ENCODE results near the gene DGKB. TPM values are rescaled to one million over a fixed set of nuclear protein-coding genes. Genes with fewer than 3 reads are reported as not detected.
A peak's percentile ranks its signal among the peaks of the same experiment; 100 is the strongest.

Gene DGKB
- polyA plus RNA-seq, 1 donor = 1.3 TPM

DNA sequence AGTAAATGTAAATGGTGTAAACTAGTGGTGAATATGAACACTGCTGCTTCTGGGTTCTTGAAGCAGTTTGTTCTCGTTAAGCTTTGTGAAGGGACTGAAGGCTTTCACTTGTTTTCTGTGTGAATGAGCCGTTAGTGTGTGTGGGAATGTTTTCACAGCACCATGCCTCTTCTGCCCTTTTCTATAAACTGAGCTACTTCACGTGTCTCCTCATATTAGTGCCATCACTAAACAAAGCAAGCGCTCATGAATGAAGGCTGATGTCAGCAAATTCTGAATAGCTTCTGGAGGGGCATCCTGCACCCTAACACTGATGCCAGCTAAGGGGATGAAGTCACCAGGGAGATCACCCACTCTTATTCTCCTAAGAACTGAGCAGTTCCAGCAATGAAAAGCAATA, 707.5 kb downstream of the DGKB start:
- no peak overlapping the region for H3K27ac ChIP-seq (ENCODE audit: low read length)
- WGBS (ENCODE audit: insufficient coverage, low lambda C conversion rate) = no CpG with 5 or more reads among the region's 4 CpGs
- DNase-seq = no peak
- no peaks in the 10 kb centered on the region for H3K36me3 ChIP-seq (ENCODE audit: control insufficient read depth, insufficient read depth, low read length)
- no peaks in the 10 kb centered on the region for H3K4me1 ChIP-seq (ENCODE audit: control insufficient read depth, insufficient read depth, low read length)
- H3K27me3 ChIP-seq (ENCODE audit: control insufficient read depth, insufficient read depth, low read length) = no peaks in the 10 kb centered on the region
- H3K4me3 ChIP-seq (ENCODE audit: low read length) = no peak overlapping the region
- no peaks in the 10 kb centered on the region for H3K9me3 ChIP-seq (ENCODE audit: control insufficient read depth, low read depth, low read length)

GRCh38 chr7:14191686-14192098, 710.9 kb downstream of the DGKB start:
- Histone ChIP-seq H3K27me3 (ENCODE audit: control insufficient read depth, insufficient read depth, low read length) (no peaks in the 10 kb centered on the region), H3K27ac (ENCODE audit: low read length) (no peak overlapping the region), H3K4me3 (ENCODE audit: low read length) (no peak overlapping the region), H3K9me3 (ENCODE audit: control insufficient read depth, low read depth, low read length) (no peaks in the 10 kb centered on the region), H3K4me1 (ENCODE audit: control insufficient read depth, insufficient read depth, low read length) (no peaks in the 10 kb centered on the region), H3K36me3 (ENCODE audit: control insufficient read depth, insufficient read depth, low read length) (no peaks in the 10 kb centered on the region)
- DNase-seq = no peak
- no CpG with 5 or more reads among the region's 4 CpGs for WGBS (ENCODE audit: insufficient coverage, low lambda C conversion rate)

GRCh38 chr7:14184292-14184864, 718.2 kb downstream of the DGKB start:
- no peaks in the 10 kb centered on the region for H3K27me3 ChIP-seq (ENCODE audit: control insufficient read depth, insufficient read depth, low read length)
- WGBS (ENCODE audit: insufficient coverage, low lambda C conversion rate) = no CpG with 5 or more reads among the region's 10 CpGs
- no peaks in the 10 kb centered on the region for H3K36me3 ChIP-seq (ENCODE audit: control insufficient read depth, insufficient read depth, low read length)
- H3K4me1 ChIP-seq (ENCODE audit: control insufficient read depth, insufficient read depth, low read length) = no peaks in the 10 kb centered on the region
- H3K9me3 ChIP-seq (ENCODE audit: control insufficient read depth, low read depth, low read length) = no peaks in the 10 kb centered on the region
- no peak overlapping the region for H3K27ac ChIP-seq (ENCODE audit: low read length)
- H3K4me3 ChIP-seq (ENCODE audit: low read length) = no peak overlapping the region
- no peak for DNase-seq

- Histone ChIP-seq H3K4me1 (ENCODE audit: control insufficient read depth, insufficient read depth, low read length) (no peaks in the 10 kb centered on the region), H3K36me3 (ENCODE audit: control insufficient read depth, insufficient read depth, low read length) (no peaks in the 10 kb centered on the region), H3K27ac (ENCODE audit: low read length) (no peak overlapping the region), H3K4me3 (ENCODE audit: low read length) (no peak overlapping the region), H3K27me3 (ENCODE audit: control insufficient read depth, insufficient read depth, low read length) (no peaks in the 10 kb centered on the region), H3K9me3 (ENCODE audit: control insufficient read depth, low read depth, low read length) (no peaks in the 10 kb centered on the region)
- 100% methylated on average over 1 of the region's 6 CpGs for WGBS (ENCODE audit: insufficient coverage, low lambda C conversion rate)
- no peak for DNase-seq
Observed at GRCh38 chr7:14179781-14180180, 722.8 kb downstream of the DGKB start.

- H3K36me3 ChIP-seq (ENCODE audit: control insufficient read depth, insufficient read depth, low read length) = no peaks in the 10 kb centered on the region
- H3K4me1 ChIP-seq (ENCODE audit: control insufficient read depth, insufficient read depth, low read length) = no peaks in the 10 kb centered on the region
- H3K4me3 ChIP-seq (ENCODE audit: low read length) = no peak overlapping the region
- no CpG with 5 or more reads among the region's 5 CpGs for WGBS (ENCODE audit: insufficient coverage, low lambda C conversion rate)
- no peak for DNase-seq
- no peak overlapping the region for H3K27ac ChIP-seq (ENCODE audit: low read length)
- no peaks in the 10 kb centered on the region for H3K9me3 ChIP-seq (ENCODE audit: control insufficient read depth, low read depth, low read length)
- no peaks in the 10 kb centered on the region for H3K27me3 ChIP-seq (ENCODE audit: control insufficient read depth, insufficient read depth, low read length)
Observed at GRCh38 chr7:14177876-14178275, 724.7 kb downstream of the DGKB start.

DNA sequence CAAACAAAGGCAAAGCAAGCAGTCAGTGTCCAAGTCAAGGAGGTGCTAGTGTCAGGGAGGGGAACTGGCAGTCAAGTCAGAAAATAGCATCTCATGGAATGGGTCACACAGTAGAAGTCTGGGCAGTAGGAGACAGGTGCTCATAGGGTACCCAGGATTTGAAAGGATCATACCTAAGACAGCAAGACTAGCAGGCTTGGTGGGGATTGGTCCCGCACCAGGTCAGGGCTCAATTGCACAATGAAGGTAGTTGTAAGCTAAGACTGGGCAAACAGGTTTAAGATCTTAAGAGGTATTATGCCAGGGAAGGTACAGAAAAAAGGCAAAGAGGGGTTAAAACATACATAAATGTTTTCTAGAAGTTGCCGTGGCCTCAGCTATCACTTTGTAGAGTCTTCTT, 731.7 kb downstream of the DGKB start:
- 43% methylated on average over 1 of the region's 2 CpGs for WGBS (ENCODE audit: insufficient coverage, low lambda C conversion rate)
- Histone ChIP-seq H3K27ac (ENCODE audit: low read length) (no peak overlapping the region), H3K4me3 (ENCODE audit: low read length) (no peak overlapping the region), H3K9me3 (ENCODE audit: control insufficient read depth, low read depth, low read length) (no peaks in the 10 kb centered on the region), H3K27me3 (ENCODE audit: control insufficient read depth, insufficient read depth, low read length) (no peaks in the 10 kb centered on the region), H3K36me3 (ENCODE audit: control insufficient read depth, insufficient read depth, low read length) (no peaks in the 10 kb centered on the region), H3K4me1 (ENCODE audit: control insufficient read depth, insufficient read depth, low read length) (no peaks in the 10 kb centered on the region)
- DNase-seq = peak in 1 of 2 donors; percentile 5

DNA sequence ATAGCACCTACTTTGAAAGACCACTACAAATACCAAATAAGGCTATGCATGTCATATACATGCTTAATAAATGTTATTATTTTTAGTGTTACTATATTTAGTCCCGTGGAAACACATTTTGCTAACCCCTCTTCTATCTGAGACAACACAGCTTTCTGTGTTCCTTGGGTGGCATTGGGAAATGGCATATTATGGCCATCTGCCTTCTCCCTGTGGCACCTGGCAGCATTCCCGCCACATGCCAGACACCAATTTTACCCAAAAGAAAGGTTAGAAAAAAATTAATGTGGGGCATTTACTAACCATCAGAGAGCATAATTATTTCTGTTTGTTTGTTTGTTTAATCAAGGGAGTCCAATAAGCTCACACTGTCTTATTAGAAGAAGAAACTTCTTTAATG, 744.4 kb downstream of the DGKB start:
- no peaks in the 10 kb centered on the region for H3K27me3 ChIP-seq (ENCODE audit: control insufficient read depth, insufficient read depth, low read length)
- DNase-seq = no peak
- H3K4me3 ChIP-seq (ENCODE audit: low read length) = no peak overlapping the region
- WGBS (ENCODE audit: insufficient coverage, low lambda C conversion rate) = 60% methylated on average over 1 of the region's 2 CpGs
- H3K4me1 ChIP-seq (ENCODE audit: control insufficient read depth, insufficient read depth, low read length) = no peaks in the 10 kb centered on the region
- H3K9me3 ChIP-seq (ENCODE audit: control insufficient read depth, low read depth, low read length) = no peaks in the 10 kb centered on the region
- no peaks in the 10 kb centered on the region for H3K36me3 ChIP-seq (ENCODE audit: control insufficient read depth, insufficient read depth, low read length)
- H3K27ac ChIP-seq (ENCODE audit: low read length) = no peak overlapping the region

DNA sequence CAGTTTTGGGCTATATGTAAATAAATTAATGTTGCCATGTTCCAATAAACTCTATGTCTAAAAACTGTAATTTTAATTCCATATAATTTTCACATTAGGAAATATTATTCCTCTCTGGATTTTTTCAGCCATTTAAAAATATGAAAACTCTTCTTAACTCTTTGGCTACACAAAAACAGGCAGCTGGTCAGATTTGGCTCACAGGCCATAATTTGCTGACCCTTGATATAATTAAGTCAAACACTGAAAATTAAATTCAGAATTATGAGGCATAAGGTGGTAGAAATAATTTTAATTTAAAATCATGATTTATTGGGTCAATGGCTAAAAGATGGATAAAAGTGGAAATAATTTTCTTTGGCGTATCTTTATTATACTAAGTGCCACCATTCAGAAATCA, 746.1 kb downstream of the DGKB start:
- Histone ChIP-seq H3K9me3 (ENCODE audit: control insufficient read depth, low read depth, low read length) (no peaks in the 10 kb centered on the region), H3K4me3 (ENCODE audit: low read length) (no peak overlapping the region), H3K27ac (ENCODE audit: low read length) (no peak overlapping the region), H3K36me3 (ENCODE audit: control insufficient read depth, insufficient read depth, low read length) (no peaks in the 10 kb centered on the region), H3K4me1 (ENCODE audit: control insufficient read depth, insufficient read depth, low read length) (no peaks in the 10 kb centered on the region), H3K27me3 (ENCODE audit: control insufficient read depth, insufficient read depth, low read length) (no peaks in the 10 kb centered on the region)
- WGBS (ENCODE audit: insufficient coverage, low lambda C conversion rate) = 86% methylated on average over 1 of the region's 1 CpG
- no peak for DNase-seq

- Histone ChIP-seq H3K4me1 (ENCODE audit: control insufficient read depth, insufficient read depth, low read length) (no peaks in the 10 kb centered on the region), H3K27me3 (ENCODE audit: control insufficient read depth, insufficient read depth, low read length) (no peaks in the 10 kb centered on the region), H3K4me3 (ENCODE audit: low read length) (no peak overlapping the region), H3K36me3 (ENCODE audit: control insufficient read depth, insufficient read depth, low read length) (no peaks in the 10 kb centered on the region), H3K9me3 (ENCODE audit: control insufficient read depth, low read depth, low read length) (no peaks in the 10 kb centered on the region), H3K27ac (ENCODE audit: low read length) (no peak overlapping the region)
- 92% methylated on average over 2 of the region's 5 CpGs for WGBS (ENCODE audit: insufficient coverage, low lambda C conversion rate)
- no peak for DNase-seq
Observed at GRCh38 chr7:14148974-14149373, 753.6 kb downstream of the DGKB start.

DNA sequence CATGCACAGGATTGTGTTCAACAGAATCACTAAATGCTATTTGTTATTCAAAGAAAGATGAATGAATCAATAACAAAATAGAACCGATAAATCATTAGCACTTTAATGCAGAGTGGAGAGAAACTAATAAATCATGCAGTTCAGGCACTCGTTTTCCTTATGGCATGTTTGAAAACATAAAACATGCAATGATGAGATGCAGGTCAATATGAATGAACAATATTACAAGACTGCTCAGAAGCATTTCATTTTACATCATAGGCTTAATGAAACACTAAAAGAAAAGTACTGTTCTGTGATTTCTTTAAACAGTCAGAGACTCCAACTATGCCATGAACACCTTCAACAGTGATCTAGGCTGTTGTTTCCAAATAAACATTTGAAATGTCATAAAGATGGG, 755.0 kb downstream of the DGKB start:
- Histone ChIP-seq H3K9me3 (ENCODE audit: control insufficient read depth, low read depth, low read length) (no peaks in the 10 kb centered on the region), H3K27ac (ENCODE audit: low read length) (no peak overlapping the region), H3K4me3 (ENCODE audit: low read length) (no peak overlapping the region), H3K4me1 (ENCODE audit: control insufficient read depth, insufficient read depth, low read length) (no peaks in the 10 kb centered on the region), H3K27me3 (ENCODE audit: control insufficient read depth, insufficient read depth, low read length) (no peaks in the 10 kb centered on the region), H3K36me3 (ENCODE audit: control insufficient read depth, insufficient read depth, low read length) (no peaks in the 10 kb centered on the region)
- no peak for DNase-seq
- no CpG with 5 or more reads among the region's 2 CpGs for WGBS (ENCODE audit: insufficient coverage, low lambda C conversion rate)

- no peaks in the 10 kb centered on the region for H3K4me1 ChIP-seq (ENCODE audit: control insufficient read depth, insufficient read depth, low read length)
- H3K27ac ChIP-seq (ENCODE audit: low read length) = no peak overlapping the region
- DNase-seq = no peak
- H3K9me3 ChIP-seq (ENCODE audit: control insufficient read depth, low read depth, low read length) = no peaks in the 10 kb centered on the region
- H3K27me3 ChIP-seq (ENCODE audit: control insufficient read depth, insufficient read depth, low read length) = no peaks in the 10 kb centered on the region
- 95% methylated on average over 2 of the region's 2 CpGs for WGBS (ENCODE audit: insufficient coverage, low lambda C conversion rate)
- no peaks in the 10 kb centered on the region for H3K36me3 ChIP-seq (ENCODE audit: control insufficient read depth, insufficient read depth, low read length)
- no peak overlapping the region for H3K4me3 ChIP-seq (ENCODE audit: low read length)
Observed at GRCh38 chr7:14144538-14144937, 758.0 kb downstream of the DGKB start.

All from large intestine (tissue), 3 donors.